ENCODE data around the gene GRB7.
"Not testable (repeated sequence)": the region's sequence is repeated elsewhere in the genome, so short reads cannot be mapped to it uniquely, and the experiment has no call there.

GRB7 gene

GRCh38 chr17:39736319-39737165 lies 1.2 kb upstream of the GRB7 start:
- DNase-seq, result peak; percentile 57

GRCh38 chr17:39737206-39737759 lies 455 bp upstream of the GRB7 start:
- no peak for DNase-seq

DNA sequence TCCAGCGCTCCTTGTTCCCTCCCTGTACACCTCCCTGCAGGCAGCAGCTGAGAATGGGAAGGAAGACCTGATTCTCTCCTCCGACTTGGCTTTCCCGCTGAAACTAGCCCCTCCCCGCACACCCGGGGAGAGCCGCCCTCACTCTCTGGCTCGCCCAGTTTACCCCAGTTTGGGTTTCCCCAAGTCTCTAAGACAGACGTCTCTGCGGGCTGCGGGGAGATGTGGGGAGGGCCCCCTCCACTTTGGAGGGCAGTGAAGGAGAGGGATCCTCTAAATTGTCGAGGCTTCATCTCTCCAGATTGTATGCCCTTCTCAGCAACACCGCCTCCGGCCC lies 797 bp downstream of the GRB7 start:
- peak; percentile 87 for DNase-seq

GRCh38 chr17:39738983-39739884 lies 1.5 kb downstream of the GRB7 start:
- peak; percentile 93 for DNase-seq

DNA sequence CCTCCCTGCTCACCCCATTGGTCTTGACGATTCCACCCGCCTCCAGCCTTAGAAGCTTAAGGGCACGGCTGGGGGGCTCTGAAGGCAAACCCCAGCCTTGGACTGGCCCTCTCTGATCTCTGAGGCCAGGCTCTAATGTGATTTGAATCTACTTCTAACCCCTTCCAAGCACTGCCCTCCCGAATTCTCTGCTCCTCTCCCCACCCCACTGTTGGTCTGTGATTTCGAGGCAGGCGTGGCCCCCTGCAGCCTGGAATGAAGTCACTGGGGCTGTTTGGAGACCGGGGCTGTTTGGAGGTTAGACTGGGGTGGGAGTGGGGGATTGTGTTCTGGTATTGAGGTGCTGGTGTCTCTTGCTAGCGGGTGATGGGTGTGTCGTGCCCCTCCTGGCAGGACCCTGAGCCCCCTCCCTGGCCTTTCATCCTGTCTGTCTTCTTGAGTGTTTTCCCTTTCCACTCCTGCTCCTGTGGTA lies 2.2 kb downstream of the GRB7 start:
- peak; percentile 81 for DNase-seq

GRCh38 chr17:39740357-39741111 lies 2.8 kb downstream of the GRB7 start:
- peak; percentile 95 for DNase-seq

DNA sequence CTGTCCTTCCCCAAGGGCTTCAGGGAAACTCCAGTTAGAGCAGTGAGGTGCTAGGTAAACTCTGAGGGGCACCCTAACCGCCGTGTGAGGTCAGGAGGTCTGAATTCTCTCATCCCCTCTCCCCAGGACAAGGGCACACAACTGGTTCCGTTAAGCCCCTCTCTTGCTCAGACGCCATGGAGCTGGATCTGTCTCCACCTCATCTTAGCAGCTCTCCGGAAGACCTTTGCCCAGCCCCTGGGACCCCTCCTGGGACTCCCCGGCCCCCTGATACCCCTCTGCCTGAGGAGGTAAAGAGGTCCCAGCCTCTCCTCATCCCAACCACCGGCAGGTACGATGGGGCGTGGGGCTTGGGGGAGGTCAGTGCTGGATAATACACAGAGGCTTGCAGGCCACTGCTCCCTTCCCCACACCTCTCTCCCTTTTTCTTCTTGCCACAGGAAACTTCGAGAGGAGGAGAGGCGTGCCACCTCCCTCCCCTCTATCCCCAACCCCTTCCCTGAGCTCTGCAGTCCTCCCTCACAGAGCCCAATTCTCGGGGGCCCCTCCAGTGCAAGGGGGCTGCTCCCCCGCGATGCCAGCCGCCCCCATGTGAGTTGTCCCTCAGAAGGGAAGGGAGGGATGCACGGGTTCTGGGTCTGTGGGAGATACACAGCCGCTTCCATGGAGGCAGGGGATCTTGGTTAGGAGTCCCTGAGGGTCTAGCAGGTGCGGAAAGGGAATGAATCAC lies 4.6 kb downstream of the GRB7 start:
- DNase-seq, result no peak

GRCh38 chr17:39742856-39743436 lies 5.2 kb downstream of the GRB7 start:
- DNase-seq, result no peak

GRCh38 chr17:39744075-39744835 lies 6.5 kb downstream of the GRB7 start:
- DNase-seq, result no peak

DNA sequence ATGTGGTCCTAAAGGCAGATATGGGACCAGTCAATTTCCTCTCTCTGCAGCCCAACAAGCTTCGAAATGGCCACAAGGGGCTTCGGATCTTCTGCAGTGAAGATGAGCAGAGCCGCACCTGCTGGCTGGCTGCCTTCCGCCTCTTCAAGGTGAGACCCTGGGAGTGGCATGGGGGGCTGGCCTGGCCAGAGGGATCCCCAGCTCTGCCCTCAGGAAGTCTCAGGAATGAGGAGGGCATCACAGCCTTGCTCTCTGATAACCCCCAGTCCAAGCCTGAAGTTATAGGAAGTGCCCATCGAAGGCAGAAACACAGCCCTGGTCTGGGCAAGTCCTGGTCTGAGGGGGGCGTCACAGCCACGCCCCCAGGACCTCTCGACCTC lies 7.1 kb downstream of the GRB7 start:
- no peak for DNase-seq

DNA sequence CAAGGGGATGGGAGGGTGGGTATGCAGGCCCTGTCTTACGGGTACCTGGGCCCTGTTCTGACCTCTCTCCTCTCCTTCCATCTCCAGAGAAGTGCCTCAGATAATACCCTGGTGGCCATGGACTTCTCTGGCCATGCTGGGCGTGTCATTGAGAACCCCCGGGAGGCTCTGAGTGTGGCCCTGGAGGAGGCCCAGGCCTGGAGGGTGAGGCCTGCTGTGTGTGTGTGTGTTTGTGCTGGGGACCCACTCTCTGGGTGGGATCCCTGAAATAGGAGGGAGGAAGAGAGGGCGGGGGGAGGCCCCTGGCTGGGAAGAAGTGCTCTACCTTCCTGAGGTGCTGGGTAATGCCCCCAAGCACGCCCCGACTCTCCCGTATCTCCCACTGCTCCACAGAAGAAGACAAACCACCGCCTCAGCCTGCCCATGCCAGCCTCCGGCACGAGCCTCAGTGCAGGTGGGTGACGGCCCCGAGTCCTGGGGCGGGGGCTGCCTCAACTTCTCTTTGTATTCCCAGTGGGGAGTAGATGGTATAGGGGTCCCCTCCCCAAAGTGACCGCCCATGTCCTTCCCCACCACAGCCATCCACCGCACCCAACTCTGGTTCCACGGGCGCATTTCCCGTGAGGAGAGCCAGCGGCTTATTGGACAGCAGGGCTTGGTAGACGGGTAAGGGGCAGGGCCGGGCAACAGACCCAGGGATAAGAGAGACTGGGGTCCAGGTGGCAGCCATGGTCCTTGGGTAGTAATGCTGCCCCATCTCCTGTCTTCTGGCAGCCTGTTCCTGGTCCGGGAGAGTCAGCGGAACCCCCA lies 7.8 kb downstream of the GRB7 start:
- DNase-seq, result no peak

GRCh38 chr17:39746145-39746461 lies 8.4 kb downstream of the GRB7 start:
- DNase-seq, result no peak

- no peak for DNase-seq
Observed at GRCh38 chr17:39747745-39748144, 10.0 kb downstream of the GRB7 start.

- DNase-seq, result not testable (repeated sequence)
Observed at GRCh38 chr17:39748444-39749034, 10.8 kb downstream of the GRB7 start.

DNA sequence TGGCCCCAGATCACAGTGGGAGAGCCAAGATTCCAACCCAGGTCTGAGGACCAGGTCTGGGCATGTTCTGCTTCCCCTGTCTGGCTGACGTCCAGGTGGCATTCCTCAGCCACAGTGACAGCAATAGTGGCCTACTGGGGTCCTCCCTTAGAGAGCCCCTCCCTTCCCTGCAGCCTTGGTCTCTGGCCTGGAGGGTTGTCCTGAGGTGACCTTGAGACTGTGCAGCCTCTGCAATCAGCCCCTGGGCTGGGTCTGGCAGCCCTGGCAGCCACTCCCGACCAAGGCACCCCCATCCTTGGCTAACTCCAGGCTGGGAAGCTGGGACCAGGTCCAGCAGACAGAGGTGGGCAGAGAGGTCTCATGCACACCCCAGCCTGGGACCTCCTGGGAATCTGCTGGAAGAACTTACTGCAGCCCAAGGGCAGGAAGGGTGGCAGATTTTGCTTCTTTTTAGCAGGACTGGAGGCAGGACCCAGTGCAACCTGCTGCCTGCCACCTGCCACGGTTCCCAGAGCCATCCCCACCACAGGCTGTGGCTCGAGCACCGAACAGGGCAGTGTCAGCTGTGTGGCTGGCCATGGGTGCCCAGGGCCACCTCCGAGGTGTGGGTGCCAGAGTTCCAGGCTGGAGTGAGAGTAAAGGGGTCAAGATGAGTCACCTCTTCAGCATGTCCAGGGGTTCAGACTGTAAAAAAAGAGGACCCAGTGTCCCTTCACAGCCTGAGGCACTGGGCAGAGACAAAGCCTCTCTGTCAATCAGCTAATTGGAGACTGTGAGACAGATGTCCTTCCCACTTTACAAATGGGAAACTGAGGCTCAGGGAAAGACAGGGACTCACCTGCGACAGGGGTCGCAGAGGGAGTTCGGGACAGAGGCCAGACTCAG lies 12.6 kb downstream of the GRB7 start:
- DNase-seq, result peak; percentile 60

GRCh38 chr17:39751016-39751543 lies 13.3 kb downstream of the GRB7 start:
- DNase-seq, result no peak

- no peak for DNase-seq
Observed at GRCh38 chr17:39751637-39752036, 13.9 kb downstream of the GRB7 start.

DNA sequence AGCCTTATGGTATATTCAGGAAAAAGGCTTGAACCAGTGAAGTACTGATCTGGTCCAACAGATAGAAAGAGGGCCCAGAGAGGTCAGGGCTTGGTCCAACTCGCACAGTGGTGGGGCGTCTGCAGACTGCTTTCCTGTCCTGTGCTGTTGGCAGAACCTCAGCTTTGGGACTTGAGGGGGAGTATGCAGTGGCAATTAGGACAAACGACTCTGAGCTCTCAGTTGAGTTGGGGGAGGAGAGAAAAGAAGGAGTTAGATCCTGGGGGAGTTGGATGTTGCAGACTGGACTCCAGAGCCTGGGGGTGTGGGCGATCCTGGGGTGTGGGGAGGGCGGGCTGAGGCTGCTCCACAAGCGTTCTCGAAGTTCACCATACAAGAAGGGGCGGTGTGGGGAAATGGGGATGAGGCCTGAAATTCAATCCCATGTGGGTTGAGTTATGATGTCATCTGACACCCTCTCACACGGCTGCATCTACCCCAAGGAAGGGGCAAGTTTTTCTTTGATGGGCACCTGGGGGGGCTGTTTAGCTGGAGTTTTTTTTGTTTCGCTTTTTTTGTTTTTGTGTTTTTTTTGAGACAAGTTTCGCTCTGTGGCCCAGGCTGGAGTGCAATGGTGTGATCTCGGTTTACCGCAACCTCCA lies 14.6 kb downstream of the GRB7 start:
- DNase-seq, result peak; percentile 55
